Spleen (tissue), 7 donors: ENCODE data around the gene ZFP57.

Experiments
- POLR2A ChIP-seq, 3 donors: fragments of 450-650 bp; IDR thresholded peaks; one replicate each; pipeline ENCODE4 v1.5.1; 2017; ENCODE audit warnings: antibody characterized with exemption in 3 of 3, mild to moderate bottlenecking in 1 of 3
- POLR2AphosphoS5 ChIP-seq, 3 donors: sonication (generic); formaldehyde crosslinking; IDR thresholded peaks; one replicate each; pipeline ENCODE4 v1.5.1; 2017; ENCODE audit warnings: antibody characterized with exemption in 3 of 3
- TF ChIP-seq, protein P1 (sequence below), 11 experiments: fragments of 200-600 bp in 7 of 11; fragments of 450-650 bp in 4 of 11; sonication (generic) in 4 of 11; IDR thresholded peaks in 8 of 11; conservative IDR thresholded peaks in 3 of 11; 1 replicate in 7 of 11; 2 replicates in 4 of 11; pipeline versions ENCODE4 v1.4.0 to v1.8.0; 2016 to 2021; ENCODE audit warnings: antibody characterized with exemption in 11 of 11, inconsistent platforms in 4 of 11, mild to moderate bottlenecking in 1 of 11
- donor health status: DM: no; HTN: no; CAD: no; lungs with moderate emphysema.
- donor health status: DM: no; HTN: no; CAD: no.
- donor health status: DM: no; HTN: no; CAD: no.

DNA sequence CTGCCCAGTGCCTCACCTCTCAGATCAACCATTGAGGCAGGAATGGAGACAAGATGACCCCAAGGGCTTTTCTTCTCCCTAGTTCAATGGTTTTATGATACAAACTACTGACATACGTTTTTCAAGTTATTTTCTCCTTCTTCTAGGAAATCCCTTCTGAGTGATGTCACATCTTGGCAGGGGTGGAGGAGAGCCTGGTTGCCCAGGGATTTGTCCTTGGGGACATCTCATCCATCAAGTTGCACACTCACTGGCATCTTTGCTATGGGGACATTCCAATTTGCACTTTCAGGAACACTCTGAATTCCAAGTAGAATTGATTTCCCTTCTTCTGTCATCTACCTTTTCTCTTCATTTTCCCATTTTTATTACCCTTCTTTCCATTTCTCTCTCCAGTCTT, 9.9 kb downstream of the ZFP57 start:
- TF ChIP-seq, protein P1, sequence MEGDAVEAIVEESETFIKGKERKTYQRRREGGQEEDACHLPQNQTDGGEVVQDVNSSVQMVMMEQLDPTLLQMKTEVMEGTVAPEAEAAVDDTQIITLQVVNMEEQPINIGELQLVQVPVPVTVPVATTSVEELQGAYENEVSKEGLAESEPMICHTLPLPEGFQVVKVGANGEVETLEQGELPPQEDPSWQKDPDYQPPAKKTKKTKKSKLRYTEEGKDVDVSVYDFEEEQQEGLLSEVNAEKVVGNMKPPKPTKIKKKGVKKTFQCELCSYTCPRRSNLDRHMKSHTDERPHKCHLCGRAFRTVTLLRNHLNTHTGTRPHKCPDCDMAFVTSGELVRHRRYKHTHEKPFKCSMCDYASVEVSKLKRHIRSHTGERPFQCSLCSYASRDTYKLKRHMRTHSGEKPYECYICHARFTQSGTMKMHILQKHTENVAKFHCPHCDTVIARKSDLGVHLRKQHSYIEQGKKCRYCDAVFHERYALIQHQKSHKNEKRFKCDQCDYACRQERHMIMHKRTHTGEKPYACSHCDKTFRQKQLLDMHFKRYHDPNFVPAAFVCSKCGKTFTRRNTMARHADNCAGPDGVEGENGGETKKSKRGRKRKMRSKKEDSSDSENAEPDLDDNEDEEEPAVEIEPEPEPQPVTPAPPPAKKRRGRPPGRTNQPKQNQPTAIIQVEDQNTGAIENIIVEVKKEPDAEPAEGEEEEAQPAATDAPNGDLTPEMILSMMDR (IDR thresholded peaks at IDR 0.05 in 8 of 11, conservative IDR thresholded peaks at IDR 0.05 in 3 of 11), result no peak
- TF ChIP-seq POLR2AphosphoS5 (IDR thresholded peaks at IDR 0.05), result no peak
- TF ChIP-seq POLR2A (IDR thresholded peaks at IDR 0.05), result no peak
